MCF 10A (cell line): ENCODE data around the gene NKIRAS2. TPM values are rescaled to one million over a fixed set of nuclear protein-coding genes. Genes with fewer than 3 reads are reported as not detected.
A peak's percentile ranks its signal among the peaks of the same experiment; 100 is the strongest.

Source experiments
- BruUV-seq: library from RNA; stranded (reverse); fragments of 400-500 nt; replicated peaks from 2 replicates; lab custom pipeline; 2021; lab: Mats Ljungman, UMichigan
- CTCF ChIA-PET: fragments of 300-600 bp; sonication (Branson Sonifier 250); formaldehyde crosslinking; extraction: SDS; loops from one replicate; lab custom pipeline; 2021; ENCODE audit warnings: antibody characterized with exemption, inconsistent platforms; lab: Yijun Ruan, JAX
- POLR2A ChIA-PET: fragments of 300-600, 350-650 bp; sonication (Branson Sonifier 250); formaldehyde crosslinking; extraction: SDS; loops from one replicate; lab custom pipeline; 2020; ENCODE audit warnings: antibody characterized with exemption, inconsistent platforms; lab: Yijun Ruan, JAX
- DNase-seq: peaks from one replicate; pipeline ENCODE4 v3.0.0-alpha.2; 2018; ENCODE audit not compliant: unreplicated experiment
- H3K27ac Mint-ChIP-seq: one replicate; pipeline ENCODE4 v1.8.0; 2022; ENCODE audit warnings: mild to moderate bottlenecking, low read depth, mixed read lengths; ENCODE audit not compliant: unreplicated experiment
- H3K27me3 Mint-ChIP-seq: one replicate; pipeline ENCODE4 v1.8.0; 2022; ENCODE audit warnings: mixed read lengths; ENCODE audit not compliant: insufficient read depth, unreplicated experiment
- H3K36me3 Mint-ChIP-seq: one replicate; pipeline ENCODE4 v1.8.0; 2022; ENCODE audit warnings: mild to moderate bottlenecking, moderate library complexity, mixed read lengths; ENCODE audit not compliant: insufficient read depth, unreplicated experiment
- H3K4me1 Mint-ChIP-seq: one replicate; pipeline ENCODE4 v1.8.0; 2022; ENCODE audit warnings: mixed read lengths; ENCODE audit not compliant: insufficient read depth, unreplicated experiment
- H3K4me3 Mint-ChIP-seq: one replicate; pipeline ENCODE4 v1.8.0; 2022; ENCODE audit warnings: mild to moderate bottlenecking, moderate library complexity, mixed read lengths; ENCODE audit not compliant: unreplicated experiment
- H3K9me3 Mint-ChIP-seq: one replicate; pipeline ENCODE4 v1.8.0; 2022; ENCODE audit warnings: mixed read lengths; ENCODE audit not compliant: unreplicated experiment
- intact Hi-C: fragments of 100-400 bp; cut with micrococcal nuclease; formaldehyde crosslinking; loops from 2 replicates; pipeline ENCODE4 v1.14.1; 2022
- total RNA-seq: library from RNA; stranded (reverse); gene quantifications from 2 replicates; pipeline ENCODE4 v1.2.3, GENCODE V29; 2022
- TF ChIP-seq, protein P1 (sequence below): fragments of 200-600 bp; IDR thresholded peaks from one replicate; pipeline ENCODE4 v1.8.0; 2022; ENCODE audit warnings: antibody characterized with exemption, mild to moderate bottlenecking; ENCODE audit not compliant: unreplicated experiment

NKIRAS2 gene
- total RNA-seq, 1 experiment from 2014 or later: 34.1 TPM

DNA sequence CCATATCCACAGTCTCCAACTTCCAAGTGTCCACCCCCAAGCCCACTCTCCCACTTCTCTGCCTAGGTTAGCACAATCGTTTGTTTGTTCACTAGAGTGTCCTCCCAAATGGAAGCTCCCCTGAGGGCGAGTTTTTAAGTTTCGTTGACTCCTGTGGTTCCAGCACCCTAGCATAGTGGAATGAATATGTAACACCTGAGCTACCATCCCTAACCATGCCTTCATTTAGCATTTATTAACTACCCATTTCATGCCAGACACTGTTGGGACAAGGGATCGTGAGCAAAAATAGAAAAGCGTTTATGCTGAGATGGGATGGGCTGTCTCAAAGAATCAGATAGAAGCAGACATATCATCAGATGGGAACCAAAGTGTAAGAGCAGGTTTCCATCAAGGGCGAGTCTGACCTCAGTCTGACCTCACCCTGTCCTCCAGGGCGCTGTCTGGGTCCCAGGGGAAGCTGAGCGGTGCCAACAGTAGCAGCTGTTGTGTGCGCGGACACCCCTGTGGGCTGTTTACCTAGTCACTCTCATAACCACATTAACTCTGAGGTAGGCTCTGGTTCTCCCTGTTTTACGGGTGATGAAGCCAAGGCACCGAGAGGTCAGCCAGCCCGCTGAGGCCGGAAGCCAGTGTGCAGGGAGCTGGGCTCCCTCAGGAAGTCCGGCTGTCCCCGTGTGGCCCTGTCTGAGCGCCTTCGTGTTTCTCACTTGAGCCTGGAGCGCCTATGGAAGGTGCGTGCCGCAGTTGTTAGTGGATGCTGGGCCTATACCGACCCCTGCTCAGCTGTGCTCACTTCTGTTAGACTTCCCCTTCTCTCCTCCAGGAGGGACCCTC lies 47.1 kb upstream of the NKIRAS2 start:
- Mint-ChIP-seq H3K27ac (no peak overlapping the region), H3K4me1 (peaks cover 10% of the 10 kb centered on the region), H3K4me3 (no peak overlapping the region), H3K36me3 (peaks cover 88% of the 10 kb centered on the region), H3K9me3 (no peaks in the 10 kb centered on the region), H3K27me3 (no peaks in the 10 kb centered on the region)
- BruUV-seq: no TSS peak
- POLR2A ChIA-PET: interaction anchor here (0.7 to 1.2 kb wide), 3 partner anchors 29 to 48 kb away, joined by 3 to 4 read pairs (median 4); partner anchors contain the start of genes DNAJC7 and NKIRAS2
- CTCF ChIA-PET: interaction anchor here (0.6 to 0.7 kb wide), 2 partner anchors 555 to 844 kb away, joined by 3 to 5 read pairs; no protein-coding TSS in a partner anchor
- no peak for DNase-seq
- TF ChIP-seq, protein P1, sequence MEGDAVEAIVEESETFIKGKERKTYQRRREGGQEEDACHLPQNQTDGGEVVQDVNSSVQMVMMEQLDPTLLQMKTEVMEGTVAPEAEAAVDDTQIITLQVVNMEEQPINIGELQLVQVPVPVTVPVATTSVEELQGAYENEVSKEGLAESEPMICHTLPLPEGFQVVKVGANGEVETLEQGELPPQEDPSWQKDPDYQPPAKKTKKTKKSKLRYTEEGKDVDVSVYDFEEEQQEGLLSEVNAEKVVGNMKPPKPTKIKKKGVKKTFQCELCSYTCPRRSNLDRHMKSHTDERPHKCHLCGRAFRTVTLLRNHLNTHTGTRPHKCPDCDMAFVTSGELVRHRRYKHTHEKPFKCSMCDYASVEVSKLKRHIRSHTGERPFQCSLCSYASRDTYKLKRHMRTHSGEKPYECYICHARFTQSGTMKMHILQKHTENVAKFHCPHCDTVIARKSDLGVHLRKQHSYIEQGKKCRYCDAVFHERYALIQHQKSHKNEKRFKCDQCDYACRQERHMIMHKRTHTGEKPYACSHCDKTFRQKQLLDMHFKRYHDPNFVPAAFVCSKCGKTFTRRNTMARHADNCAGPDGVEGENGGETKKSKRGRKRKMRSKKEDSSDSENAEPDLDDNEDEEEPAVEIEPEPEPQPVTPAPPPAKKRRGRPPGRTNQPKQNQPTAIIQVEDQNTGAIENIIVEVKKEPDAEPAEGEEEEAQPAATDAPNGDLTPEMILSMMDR: no peak
- intact Hi-C loops: no loop called here

DNA sequence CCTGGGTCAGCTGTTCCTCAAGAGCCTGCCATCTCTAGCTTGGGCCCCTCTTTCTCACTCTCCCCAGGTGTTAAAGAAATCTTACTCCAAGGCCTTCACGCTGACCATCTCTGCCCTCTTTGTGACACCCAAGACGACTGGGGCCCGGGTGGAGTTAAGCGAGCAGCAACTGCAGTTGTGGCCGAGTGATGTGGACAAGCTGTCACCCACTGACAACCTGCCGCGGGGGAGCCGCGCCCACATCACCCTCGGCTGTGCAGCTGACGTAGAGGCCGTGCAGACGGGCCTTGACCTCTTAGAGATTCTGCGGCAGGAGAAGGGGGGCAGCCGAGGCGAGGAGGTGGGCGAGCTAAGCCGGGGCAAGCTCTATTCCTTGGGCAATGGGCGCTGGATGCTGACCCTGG lies 46.5 kb upstream of the NKIRAS2 start:
- Mint-ChIP-seq H3K4me3 (no peak overlapping the region), H3K36me3 (peaks cover 88% of the 10 kb centered on the region), H3K4me1 (peaks cover 6% of the 10 kb centered on the region), H3K9me3 (no peaks in the 10 kb centered on the region), H3K27me3 (no peaks in the 10 kb centered on the region), H3K27ac (no peak overlapping the region)
- BruUV-seq: no TSS peak
- CTCF ChIA-PET: no interaction called here
- intact Hi-C loops: no loop called here
- no peak for DNase-seq
- POLR2A ChIA-PET: interaction anchor here (0.7 to 1.4 kb wide), 4 partner anchors 9 to 108 kb away, joined by 3 to 7 read pairs (median 4); partner anchors contain the start of gene DNAJC7
- TF ChIP-seq, protein P1: no peak

- no peaks in the 10 kb centered on the region for H3K9me3 Mint-ChIP-seq
- no TSS peak for BruUV-seq
- H3K36me3 Mint-ChIP-seq: peaks cover 89% of the 10 kb centered on the region
- intact Hi-C loops: no loop called here
- CTCF ChIA-PET: interaction anchor here (0.6 kb wide), 1 partner anchor 189 kb away, joined by 3 read pairs; no protein-coding TSS in a partner anchor
- DNase-seq: no peak
- peak overlapping the region; percentile 35 for H3K27ac Mint-ChIP-seq
- POLR2A ChIA-PET: interaction anchor here (0.7 to 4.0 kb wide), 5 partner anchors 7 to 109 kb away, joined by 3 to 22 read pairs (median 7); partner anchors contain the start of genes CNP and KLHL11
- no peaks in the 10 kb centered on the region for H3K27me3 Mint-ChIP-seq
- TF ChIP-seq, protein P1: no peak
- peaks cover under 1% of the 10 kb centered on the region for H3K4me1 Mint-ChIP-seq
- H3K4me3 Mint-ChIP-seq: no peak overlapping the region
Observed at GRCh38 chr17:41974031-41974430, 45.9 kb upstream of the NKIRAS2 start.

DNA sequence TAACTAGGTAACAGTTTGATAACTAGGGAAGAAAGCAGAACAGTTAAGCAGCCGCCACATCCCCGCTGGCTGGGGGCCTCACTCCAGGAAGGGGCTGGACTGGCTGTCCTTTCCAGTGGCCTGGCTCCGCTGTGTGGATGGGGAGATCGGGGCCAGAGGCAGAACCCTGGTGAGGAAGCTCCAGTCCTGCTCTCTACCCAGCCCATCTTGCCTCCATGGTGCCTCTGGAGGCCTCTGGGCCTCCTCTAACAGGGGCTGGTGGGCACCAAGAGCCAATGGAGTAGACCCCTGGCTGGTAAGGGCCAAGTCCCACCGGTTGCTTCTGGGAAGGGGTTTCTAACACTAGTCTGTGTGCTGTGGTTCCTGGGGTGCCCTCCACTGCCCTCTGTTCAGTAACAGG lies 45.2 kb upstream of the NKIRAS2 start:
- ChIA-PET CTCF (interaction anchor here (0.6 kb wide), 2 partner anchors 48 to 189 kb away, joined by 3 read pairs; no protein-coding TSS in a partner anchor), POLR2A (interaction anchor here (0.6 to 4.0 kb wide), 5 partner anchors 8 to 110 kb away, joined by 3 to 22 read pairs (median 7); partner anchors contain the start of genes ACLY, CNP and KLHL11)
- Mint-ChIP-seq H3K4me1 (no peaks in the 10 kb centered on the region), H3K36me3 (peaks cover 89% of the 10 kb centered on the region), H3K27me3 (no peaks in the 10 kb centered on the region), H3K9me3 (no peaks in the 10 kb centered on the region), H3K4me3 (no peak overlapping the region), H3K27ac (no peak overlapping the region)
- DNase-seq: no peak
- BruUV-seq: TSS peak; percentile 29
- TF ChIP-seq, protein P1: no peak
- intact Hi-C loops: no loop called here
